Measurements from ENCODE around the gene NAA10.
A peak's percentile ranks its signal among the peaks of the same experiment; 100 is the strongest.

The NAA10 gene

GRCh38 chrX:153922932-153923857, 11.6 kb downstream of the NAA10 start:
- Histone ChIP-seq H3K14ac (ENCODE audit: low read length) (no peak overlapping the region), H2BK12ac (ENCODE audit: low read length) (no peak overlapping the region), H3K27me3 (ENCODE audit: control insufficient read depth in 3 of 3, insufficient read depth in 3 of 3, low read depth in 1 of 3, low read length in 3 of 3) (peaks cover 0 to 48% (median 5%) of the 10 kb centered on the region in 3 experiments), H2BK15ac (ENCODE audit: low read length) (no peak overlapping the region), H2BK120ac (ENCODE audit: low read depth, low read length) (no peak overlapping the region), H3K27ac (replicated peaks; ENCODE audit: low read length) (no peak overlapping the region), H4K91ac (ENCODE audit: low read depth, low read length, poor library complexity) (no peak overlapping the region), H3K79me1 (ENCODE audit: low read depth, low read length) (no peaks in the 10 kb centered on the region), H3K9ac (ENCODE audit: low read depth, low read length, poor library complexity) (no peak overlapping the region), H3K23ac (ENCODE audit: low read depth, low read length, poor library complexity) (no peak overlapping the region), H3K36me3 (replicated peaks in 1 of 2; ENCODE audit: control insufficient read depth in 2 of 2, insufficient read depth in 2 of 2, low read length in 2 of 2) (no peaks in the 10 kb centered on the region), H2AK5ac (ENCODE audit: low read depth, low read length) (no peak overlapping the region), H3K4me1 (ENCODE audit: control insufficient read depth in 2 of 2, insufficient read depth in 1 of 2, low read depth in 1 of 2, low read length in 2 of 2) (peaks cover 11 to 28% of the 10 kb centered on the region in 2 donors), H3K4me3 (ENCODE audit: low read length in 2 of 2) (no peak overlapping the region), H3K9me3 (replicated peaks in 1 of 2; ENCODE audit: control insufficient read depth in 2 of 2, insufficient read depth in 1 of 2, low read depth in 1 of 2, low read length in 2 of 2) (no peaks in the 10 kb centered on the region), H3K4ac (ENCODE audit: low read length) (no peak overlapping the region), H4K8ac (ENCODE audit: low read depth, low read length) (no peak overlapping the region), H2BK5ac (ENCODE audit: low read length) (no peak overlapping the region), H3K18ac (ENCODE audit: low read length) (no peak overlapping the region), H3K4me2 (ENCODE audit: insufficient read depth, low read length, poor library complexity, severe bottlenecking) (no peak overlapping the region), H2AFZ (ENCODE audit: low read length) (no peak overlapping the region)
- no peak for DNase-seq (ENCODE audit: low spot score)
- WGBS, 2 donors (ENCODE audit: extremely low coverage in 2 of 2, insufficient read length in 2 of 2, insufficient replicate concordance in 1 of 2): no CpG with 5 or more reads among the region's 25 CpGs

- no peak for DNase-seq (ENCODE audit: low spot score)
- Histone ChIP-seq H2BK15ac (ENCODE audit: low read length) (no peak overlapping the region), H3K79me1 (ENCODE audit: low read depth, low read length) (no peaks in the 10 kb centered on the region), H2AK5ac (ENCODE audit: low read depth, low read length) (peak overlapping the region; percentile 21), H3K4me3 (ENCODE audit: low read length in 2 of 2) (no peak overlapping the region), H3K4me1 (ENCODE audit: control insufficient read depth in 2 of 2, insufficient read depth in 1 of 2, low read depth in 1 of 2, low read length in 2 of 2) (peaks cover 6 to 25% of the 10 kb centered on the region in 2 donors), H3K27me3 (ENCODE audit: control insufficient read depth in 3 of 3, insufficient read depth in 3 of 3, low read depth in 1 of 3, low read length in 3 of 3) (peaks cover 0 to 54% (median 5%) of the 10 kb centered on the region in 3 experiments), H2BK120ac (ENCODE audit: low read depth, low read length) (no peak overlapping the region), H3K27ac (replicated peaks; ENCODE audit: low read length) (no peak overlapping the region), H3K14ac (ENCODE audit: low read length) (no peak overlapping the region), H3K9me3 (replicated peaks in 1 of 2; ENCODE audit: control insufficient read depth in 2 of 2, insufficient read depth in 1 of 2, low read depth in 1 of 2, low read length in 2 of 2) (no peaks in the 10 kb centered on the region), H2BK12ac (ENCODE audit: low read length) (no peak overlapping the region), H3K4ac (ENCODE audit: low read length) (no peak overlapping the region), H2AFZ (ENCODE audit: low read length) (peak overlapping the region; percentile 55), H3K18ac (ENCODE audit: low read length) (no peak overlapping the region), H3K23ac (ENCODE audit: low read depth, low read length, poor library complexity) (no peak overlapping the region), H3K4me2 (ENCODE audit: insufficient read depth, low read length, poor library complexity, severe bottlenecking) (no peak overlapping the region), H2BK5ac (ENCODE audit: low read length) (no peak overlapping the region), H4K91ac (ENCODE audit: low read depth, low read length, poor library complexity) (no peak overlapping the region), H4K8ac (ENCODE audit: low read depth, low read length) (no peak overlapping the region), H3K36me3 (replicated peaks in 1 of 2; ENCODE audit: control insufficient read depth in 2 of 2, insufficient read depth in 2 of 2, low read length in 2 of 2) (no peaks in the 10 kb centered on the region), H3K9ac (ENCODE audit: low read depth, low read length, poor library complexity) (no peak overlapping the region)
- no CpG with 5 or more reads among the region's 40 CpGs for WGBS, 2 donors (ENCODE audit: extremely low coverage in 2 of 2, insufficient read length in 2 of 2, insufficient replicate concordance in 1 of 2)
Measured at GRCh38 chrX:153921511-153922446, 13.1 kb downstream of the NAA10 start.

- DNase-seq (ENCODE audit: low spot score): no peak
- H3K4ac ChIP-seq (ENCODE audit: low read length): no peak overlapping the region
- H2BK12ac ChIP-seq (ENCODE audit: low read length): no peak overlapping the region
- no peak overlapping the region for H3K14ac ChIP-seq (ENCODE audit: low read length)
- H2AK5ac ChIP-seq (ENCODE audit: low read depth, low read length): no peak overlapping the region
- no peak overlapping the region for H3K23ac ChIP-seq (ENCODE audit: low read depth, low read length, poor library complexity)
- no peaks in the 10 kb centered on the region for H3K79me1 ChIP-seq (ENCODE audit: low read depth, low read length)
- WGBS, 2 donors (ENCODE audit: extremely low coverage in 2 of 2, insufficient read length in 2 of 2, insufficient replicate concordance in 1 of 2): no CpG with 5 or more reads among the region's 16 CpGs
- peaks cover 2 to 20% of the 10 kb centered on the region in 2 donors for H3K4me1 ChIP-seq (ENCODE audit: control insufficient read depth in 2 of 2, insufficient read depth in 1 of 2, low read depth in 1 of 2, low read length in 2 of 2)
- no peak overlapping the region for H2BK120ac ChIP-seq (ENCODE audit: low read depth, low read length)
- H3K18ac ChIP-seq (ENCODE audit: low read length): no peak overlapping the region
- H4K91ac ChIP-seq (ENCODE audit: low read depth, low read length, poor library complexity): no peak overlapping the region
- no peak overlapping the region for H2BK5ac ChIP-seq (ENCODE audit: low read length)
- no peak overlapping the region for H4K8ac ChIP-seq (ENCODE audit: low read depth, low read length)
- H3K9ac ChIP-seq (ENCODE audit: low read depth, low read length, poor library complexity): no peak overlapping the region
- H3K27me3 ChIP-seq (ENCODE audit: control insufficient read depth in 3 of 3, insufficient read depth in 3 of 3, low read depth in 1 of 3, low read length in 3 of 3): peaks cover 0 to 57% (median 5%) of the 10 kb centered on the region in 3 experiments
- H2AFZ ChIP-seq (ENCODE audit: low read length): peak overlapping the region; percentile 55
- no peaks in the 10 kb centered on the region for H3K36me3 ChIP-seq (replicated peaks in 1 of 2; ENCODE audit: control insufficient read depth in 2 of 2, insufficient read depth in 2 of 2, low read length in 2 of 2)
- no peak overlapping the region for H3K4me3 ChIP-seq (ENCODE audit: low read length in 2 of 2)
- H3K9me3 ChIP-seq (replicated peaks in 1 of 2; ENCODE audit: control insufficient read depth in 2 of 2, insufficient read depth in 1 of 2, low read depth in 1 of 2, low read length in 2 of 2): no peaks in the 10 kb centered on the region
- no peak overlapping the region for H2BK15ac ChIP-seq (ENCODE audit: low read length)
- no peak overlapping the region for H3K4me2 ChIP-seq (ENCODE audit: insufficient read depth, low read length, poor library complexity, severe bottlenecking)
- H3K27ac ChIP-seq (replicated peaks; ENCODE audit: low read length): no peak overlapping the region
Measured at GRCh38 chrX:153921070-153921469, 13.8 kb downstream of the NAA10 start.
